Activated T-cell treated with anti-CD3 and anti-CD28 coated beads for 24 hours (primary cell): ENCODE measurements around the gene SMARCC1.
"Not testable (repeated sequence)": the region's sequence is repeated elsewhere in the genome, so short reads cannot be mapped to it uniquely, and the experiment has no call there.

Experiments
- DNase-seq: peaks from one replicate; pipeline ENCODE4 v3.0.0-alpha.2; 2020; ENCODE audit warnings: low read depth

Gene SMARCC1

DNA sequence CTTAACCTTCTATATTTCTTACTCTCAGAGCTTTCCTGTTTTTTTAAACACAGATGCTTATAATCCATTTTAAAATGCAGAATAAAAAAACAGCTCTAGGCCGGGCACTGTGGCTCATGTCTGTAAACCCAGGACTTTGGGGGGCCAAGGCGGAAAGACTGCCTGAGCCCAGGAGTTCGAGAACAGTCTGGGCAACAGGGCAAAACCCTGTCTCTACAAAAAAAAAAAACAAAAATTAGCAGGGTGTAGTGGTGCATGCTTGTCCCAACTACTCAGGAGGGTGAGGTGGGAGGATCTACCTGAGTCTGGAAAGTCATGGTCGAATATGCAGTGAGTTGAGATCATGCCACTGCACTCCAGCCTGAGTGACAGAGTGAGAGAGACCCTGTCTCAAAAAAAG is 15.5 kb downstream of the SMARCC1 start:
- DNase-seq: no peak

DNA sequence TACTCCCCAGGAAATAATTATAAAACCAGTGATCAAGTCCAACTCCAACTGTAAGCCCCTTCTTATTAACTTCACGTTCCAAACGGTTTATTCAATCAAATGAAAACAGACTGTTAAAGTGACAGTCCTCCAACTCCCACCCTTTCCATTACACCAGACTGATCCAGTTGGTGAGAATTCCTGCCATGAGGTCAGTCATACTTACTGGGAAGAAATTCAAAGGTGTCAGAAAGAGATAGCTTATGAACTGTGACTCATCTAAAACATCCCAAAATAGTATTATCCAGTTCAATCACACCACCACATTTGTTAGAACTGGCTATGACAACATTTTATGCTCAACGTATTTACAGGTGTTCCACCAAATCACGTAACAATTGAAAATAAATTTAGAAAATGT is 19.5 kb downstream of the SMARCC1 start:
- DNase-seq: no peak

DNA sequence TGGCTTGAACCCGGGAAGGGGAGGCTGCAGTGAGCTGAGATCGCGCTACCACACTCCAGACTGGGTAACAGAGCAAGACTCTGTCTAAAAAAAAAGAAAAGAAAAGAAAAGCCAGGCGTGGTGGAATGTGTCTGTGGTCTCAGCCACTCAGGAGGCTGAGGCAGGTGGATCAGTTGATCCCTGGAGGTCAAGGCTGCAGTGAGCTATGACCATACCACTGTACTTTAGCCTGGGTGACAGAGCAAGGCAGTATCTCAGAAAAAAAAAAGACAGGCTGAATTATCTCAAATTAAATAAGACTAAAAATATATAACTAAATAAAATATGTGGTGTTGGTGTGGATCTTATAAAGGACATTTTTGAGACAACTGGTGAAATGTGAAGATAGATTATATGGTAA is 20.6 kb downstream of the SMARCC1 start:
- DNase-seq: no peak

DNA sequence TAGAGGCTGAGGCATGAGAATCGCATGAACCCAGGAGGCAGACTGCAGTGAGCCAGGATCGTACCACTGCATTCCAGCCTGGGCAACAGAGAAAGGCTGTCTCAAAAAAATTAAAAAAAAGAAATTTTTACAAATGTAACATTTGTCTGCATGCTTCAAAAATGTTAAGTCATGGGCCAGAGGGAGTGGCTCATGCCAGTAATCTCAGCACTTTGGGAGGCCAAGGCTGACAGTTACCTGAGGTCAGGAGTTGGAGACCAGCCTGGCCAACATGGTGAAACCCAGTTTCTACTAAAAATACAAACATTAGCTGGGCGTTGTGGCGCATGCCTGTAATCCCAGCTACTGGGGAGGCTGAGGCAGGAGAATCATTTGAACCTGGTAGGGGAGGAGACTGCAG is 21.5 kb downstream of the SMARCC1 start:
- DNase-seq: not testable (repeated sequence)

DNA sequence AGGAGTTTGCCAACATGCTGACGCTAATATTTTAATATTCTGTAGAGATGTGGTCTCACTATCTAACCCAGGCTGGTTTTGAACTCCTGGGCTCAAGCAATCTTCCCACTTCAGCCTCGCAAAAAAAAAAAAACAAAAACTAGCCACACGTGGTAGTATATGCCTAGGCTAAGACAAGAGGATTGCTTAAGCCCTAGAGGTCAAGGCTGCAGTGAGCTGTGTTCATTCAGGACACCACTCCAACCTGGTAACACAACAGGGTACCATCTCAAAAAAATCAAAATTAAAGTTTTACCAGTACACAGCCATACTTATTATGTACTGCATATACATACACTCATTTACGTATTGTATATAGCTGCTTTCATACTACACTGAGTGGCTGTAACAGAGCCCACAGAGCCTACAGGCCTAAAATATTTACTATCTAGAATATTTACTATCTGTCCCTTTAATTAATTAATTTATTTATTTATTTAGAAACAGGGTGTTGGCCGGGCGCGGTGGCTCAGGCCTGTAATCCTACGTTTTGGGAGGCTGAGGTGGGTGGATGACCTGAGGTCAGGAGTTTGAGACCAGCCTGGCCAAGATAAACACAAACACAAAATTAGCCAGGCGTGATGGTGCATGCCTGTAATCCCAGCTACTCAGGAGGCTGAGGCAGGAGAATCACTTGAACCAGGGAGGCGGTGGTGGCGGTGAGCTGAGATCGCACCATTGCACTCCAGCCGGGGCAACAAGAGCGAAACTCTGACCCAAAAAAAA is 23.2 kb downstream of the SMARCC1 start:
- no peak for DNase-seq

DNA sequence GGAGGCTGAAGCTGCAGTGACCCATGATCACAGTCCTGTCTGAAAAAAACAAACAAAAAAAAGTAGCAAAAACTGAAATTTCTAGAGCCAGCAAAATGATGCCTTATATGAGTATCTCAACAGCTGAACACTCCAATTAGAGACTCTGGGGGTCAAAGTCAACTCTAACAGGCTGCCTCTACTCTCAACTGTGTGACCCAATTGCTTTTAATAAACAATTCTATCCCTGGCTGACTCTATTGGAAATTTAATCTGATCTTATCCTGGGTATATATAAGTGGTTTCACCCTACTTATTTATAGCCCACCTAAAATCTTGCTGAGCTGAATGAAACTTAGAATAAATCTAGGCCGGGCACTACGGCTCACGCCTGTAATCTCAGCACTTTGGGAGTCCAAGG is 29.0 kb downstream of the SMARCC1 start:
- no peak for DNase-seq

DNA sequence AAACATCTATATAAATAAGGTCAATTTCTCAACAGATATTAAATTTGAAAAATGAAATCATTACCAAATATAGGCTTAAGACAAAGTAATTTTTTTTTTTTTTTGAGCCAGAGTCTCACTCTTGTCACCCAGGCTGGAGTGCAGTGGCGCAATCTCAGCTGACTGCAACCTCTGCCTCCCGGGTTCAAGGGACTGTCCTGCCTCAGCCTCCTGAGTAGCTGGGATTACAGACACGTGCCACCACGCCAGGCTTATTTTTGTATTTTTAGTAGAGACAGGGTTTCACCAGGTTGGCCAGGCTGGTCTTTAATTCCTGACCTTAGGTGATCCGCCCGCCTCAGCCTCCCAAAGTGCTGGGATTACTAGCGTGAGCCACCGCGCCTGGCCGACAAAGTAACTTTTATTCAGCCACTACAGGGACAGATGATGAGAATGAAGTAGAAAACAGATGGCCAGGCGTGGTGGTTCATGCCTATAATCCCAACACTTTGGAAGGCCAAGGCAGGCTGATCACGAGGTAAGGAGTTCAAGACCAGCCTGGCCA is 30.8 kb downstream of the SMARCC1 start:
- DNase-seq: not testable (repeated sequence)

DNA sequence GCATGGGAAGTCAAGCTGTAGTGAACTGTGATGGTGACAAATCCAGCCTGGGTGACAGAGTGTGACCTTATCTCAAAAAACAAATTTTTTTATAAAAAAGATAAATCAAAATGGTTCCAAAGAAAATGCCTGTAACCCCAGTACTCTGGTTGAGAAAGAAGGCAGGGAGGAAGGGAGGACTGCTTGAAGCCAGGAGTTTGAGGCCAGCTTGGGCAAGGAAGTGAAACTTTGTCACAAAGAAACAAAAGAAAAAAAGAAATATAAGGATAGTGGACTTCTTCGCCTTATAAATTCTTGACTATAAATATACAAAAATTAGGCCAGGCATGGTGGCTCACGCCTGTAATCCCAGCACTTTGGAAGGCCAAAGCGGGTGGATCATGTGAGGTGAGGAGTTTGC is 34.1 kb downstream of the SMARCC1 start:
- no peak for DNase-seq

DNA sequence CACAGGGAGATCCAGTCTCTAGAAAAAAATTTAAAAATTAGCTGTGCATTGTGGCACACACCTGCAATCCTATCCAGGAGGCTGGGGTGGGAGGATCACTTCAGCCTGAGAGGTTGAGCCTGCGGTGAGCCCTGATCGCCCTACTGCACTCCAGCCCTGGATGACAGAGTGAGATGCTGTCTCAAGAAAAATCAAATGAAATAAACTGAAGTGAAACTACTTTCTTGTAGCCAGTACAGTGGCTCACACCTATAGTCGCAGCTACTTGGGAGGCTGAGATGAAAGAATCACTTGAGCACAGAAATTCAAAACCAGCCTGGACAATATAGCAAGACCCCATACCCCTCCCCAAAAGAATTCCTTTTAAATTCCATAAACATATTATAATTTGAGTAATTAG is 35.4 kb downstream of the SMARCC1 start:
- no peak for DNase-seq

DNA sequence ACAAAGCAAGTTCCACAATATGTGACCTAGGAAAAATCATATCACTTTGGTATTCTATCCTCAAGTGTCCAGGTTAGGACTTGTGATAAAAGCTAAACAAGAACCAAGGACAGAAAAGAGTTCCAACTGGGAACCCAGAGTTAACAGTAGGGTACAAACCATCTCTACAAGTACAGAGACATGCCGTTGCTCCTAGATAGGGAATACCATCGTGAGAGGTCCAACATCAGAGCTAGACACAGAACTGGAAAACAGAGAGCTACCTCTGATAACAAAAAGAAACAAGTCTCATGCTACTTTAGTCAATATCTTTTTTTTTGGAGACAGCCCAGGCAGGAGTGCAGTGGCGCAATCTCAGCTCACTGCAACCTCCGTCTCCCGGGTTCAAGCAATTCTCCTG is 37.8 kb downstream of the SMARCC1 start:
- DNase-seq: no peak

DNA sequence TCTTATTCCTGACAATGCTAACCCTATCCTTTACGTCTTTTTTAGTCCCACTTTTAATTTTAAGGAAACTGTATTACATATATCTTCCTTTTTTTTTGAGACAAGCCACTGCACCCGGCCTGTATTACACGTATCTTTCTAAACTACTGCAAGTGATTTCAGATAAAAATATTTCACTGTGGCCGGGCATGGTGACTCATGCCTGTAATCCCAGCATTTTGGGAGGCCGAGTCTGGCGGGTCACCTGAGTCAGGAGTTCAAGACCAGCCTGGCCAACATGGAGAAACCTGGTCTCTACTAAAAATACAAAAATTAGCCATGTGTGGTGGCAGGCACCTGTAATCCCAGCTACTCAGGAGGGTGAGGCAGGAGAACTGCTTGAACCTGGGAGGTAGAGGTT is 38.3 kb downstream of the SMARCC1 start:
- not testable (repeated sequence) for DNase-seq

DNA sequence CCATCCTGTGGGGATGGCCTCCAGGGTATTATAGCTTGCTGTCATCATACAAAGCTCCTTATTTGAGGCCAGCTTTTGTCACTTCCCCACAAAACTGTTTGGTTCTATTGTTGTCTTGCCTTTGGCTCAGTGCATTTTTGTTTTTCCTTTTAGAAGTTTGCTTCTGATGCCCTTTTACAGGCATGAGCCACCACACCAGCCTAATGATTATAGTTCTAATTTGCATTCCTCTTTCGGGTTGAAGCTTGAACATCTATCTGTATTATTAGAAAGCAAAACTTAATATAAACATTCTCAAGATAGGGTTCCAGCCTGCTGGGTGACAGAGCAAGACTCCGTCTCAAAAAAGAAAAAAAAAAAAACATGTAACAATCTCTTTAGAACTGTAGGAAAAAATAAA is 39.8 kb downstream of the SMARCC1 start:
- DNase-seq: no peak

DNA sequence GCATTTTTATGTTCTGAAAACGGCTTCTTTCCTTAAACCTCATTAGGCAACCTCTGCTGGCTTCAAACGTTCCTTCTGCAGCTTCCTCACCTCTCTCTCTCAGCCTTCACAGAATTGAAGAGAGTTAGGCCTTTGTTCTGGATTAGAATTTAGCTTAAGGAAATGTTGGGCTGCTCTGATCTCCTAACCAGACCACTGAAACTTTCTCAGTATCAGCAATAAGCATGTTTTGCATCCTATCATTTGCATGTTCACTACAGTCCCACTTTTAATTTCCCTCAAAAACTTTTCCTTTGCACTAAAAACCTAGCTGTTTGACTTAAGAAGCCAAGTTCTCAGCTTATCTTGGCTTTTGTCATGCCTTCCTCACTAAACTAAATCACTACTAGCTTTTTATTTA is 49.5 kb downstream of the SMARCC1 start:
- DNase-seq: no peak

DNA sequence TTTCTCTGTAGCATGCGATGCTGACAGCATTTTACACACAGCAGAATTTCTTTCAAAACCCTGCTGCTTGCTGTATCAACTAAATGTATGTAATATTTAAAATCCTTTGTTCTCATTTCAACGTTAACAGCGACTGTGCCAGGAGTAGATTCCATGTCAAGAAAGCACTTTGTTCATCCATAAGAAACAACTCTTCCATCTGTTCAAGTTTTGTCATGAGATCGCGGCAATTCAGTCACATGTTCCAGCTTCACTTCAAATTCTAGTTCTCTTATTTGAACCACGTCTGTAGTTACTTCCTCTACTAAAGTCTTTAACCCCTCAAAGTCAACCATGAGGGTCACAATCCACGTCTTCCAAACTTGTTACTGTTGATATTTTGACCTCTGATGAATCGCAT is 50.6 kb downstream of the SMARCC1 start:
- DNase-seq: no peak

DNA sequence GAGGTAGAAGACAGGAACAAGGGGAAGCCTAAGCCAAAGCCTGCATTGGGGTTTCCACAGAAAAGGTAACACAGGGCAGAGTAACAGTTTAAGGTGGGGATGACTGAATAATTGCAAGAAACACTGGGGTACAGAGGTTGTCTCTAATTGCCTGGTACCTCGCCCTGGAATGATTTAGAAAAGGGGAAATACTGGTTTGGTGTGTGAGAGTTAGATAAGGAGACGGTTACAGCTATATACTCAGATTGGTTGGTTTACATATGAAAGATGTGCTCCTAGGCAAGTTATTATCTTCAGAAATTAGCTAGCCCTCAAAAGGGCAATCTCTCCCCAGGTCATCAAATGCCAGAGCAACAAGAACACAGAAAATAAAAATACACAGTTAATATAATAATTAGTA is 58.8 kb downstream of the SMARCC1 start:
- no peak for DNase-seq

DNA sequence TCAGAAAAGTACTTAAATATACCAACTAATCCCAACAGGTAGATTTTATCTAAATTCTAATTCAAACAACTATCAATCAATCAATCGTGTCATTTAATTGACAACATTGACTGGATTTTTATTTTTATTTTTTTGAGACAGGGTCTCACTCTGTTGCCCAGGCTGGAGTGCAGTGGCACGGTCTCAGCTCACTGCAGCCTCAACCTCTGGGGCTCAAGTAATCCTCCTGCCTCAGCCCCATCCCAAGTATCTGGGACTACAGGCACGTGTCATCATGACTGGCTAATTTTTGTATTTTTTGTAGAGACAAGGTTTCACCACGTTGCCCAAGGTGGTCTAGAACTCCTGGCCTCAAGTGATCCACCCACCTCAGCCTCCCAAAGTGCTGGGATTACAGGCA is 64.2 kb downstream of the SMARCC1 start:
- not testable (repeated sequence) for DNase-seq

DNA sequence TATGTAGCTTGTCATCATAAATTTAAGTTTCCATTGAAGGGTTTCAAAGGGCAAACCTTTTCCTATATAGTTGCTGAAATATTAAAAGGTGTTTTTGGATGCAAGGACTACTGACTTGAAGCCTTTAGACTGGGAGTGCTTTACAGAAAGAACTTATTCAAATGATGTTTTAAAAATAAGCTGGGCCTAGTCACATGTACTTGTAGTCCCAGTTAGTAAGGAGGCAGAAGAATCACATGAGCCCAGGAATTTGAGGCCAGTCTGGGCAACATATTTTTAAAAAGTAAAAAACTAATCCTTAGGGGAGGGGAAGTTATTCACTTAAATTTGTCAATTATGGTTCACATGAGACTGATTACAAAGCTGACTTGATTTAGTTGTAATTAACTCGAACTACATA is 65.0 kb downstream of the SMARCC1 start:
- no peak for DNase-seq

DNA sequence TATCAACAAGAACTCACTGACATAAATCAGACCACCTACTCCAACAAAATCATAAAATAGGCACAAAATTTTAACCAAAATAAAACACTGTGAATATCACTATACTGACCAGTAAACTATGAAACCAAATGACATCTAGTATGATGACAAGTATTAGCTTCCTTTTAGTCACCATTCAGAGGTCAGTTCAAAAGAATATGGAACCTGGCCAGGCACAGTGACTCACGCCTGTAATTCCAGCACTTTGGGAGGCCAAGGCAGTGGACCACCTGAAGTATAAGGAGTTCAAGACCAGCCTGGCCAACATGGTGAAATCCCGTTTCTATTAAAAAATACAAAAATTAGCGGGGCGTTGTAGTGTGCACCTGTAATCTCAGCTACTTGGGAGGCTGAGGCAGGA is 65.8 kb downstream of the SMARCC1 start:
- DNase-seq: no peak

DNA sequence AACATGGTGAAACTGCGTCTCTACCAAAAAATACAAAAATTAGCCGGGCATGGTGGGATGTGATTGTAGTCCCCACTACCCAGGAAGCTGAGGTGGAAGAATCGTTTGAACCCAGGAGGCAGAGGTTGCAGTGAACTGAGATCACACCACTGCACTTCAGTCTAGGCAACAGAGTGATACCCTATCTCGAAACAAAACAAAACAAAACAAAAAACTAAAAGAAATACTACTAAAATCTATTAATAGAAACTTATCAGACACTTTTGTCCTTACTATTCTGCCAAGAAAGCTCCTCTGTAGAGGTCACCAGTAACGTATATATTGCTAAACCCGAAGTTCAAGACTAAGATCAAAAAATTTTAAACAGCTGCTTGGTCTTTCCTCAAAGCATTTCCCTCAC is 67.1 kb downstream of the SMARCC1 start:
- no peak for DNase-seq

DNA sequence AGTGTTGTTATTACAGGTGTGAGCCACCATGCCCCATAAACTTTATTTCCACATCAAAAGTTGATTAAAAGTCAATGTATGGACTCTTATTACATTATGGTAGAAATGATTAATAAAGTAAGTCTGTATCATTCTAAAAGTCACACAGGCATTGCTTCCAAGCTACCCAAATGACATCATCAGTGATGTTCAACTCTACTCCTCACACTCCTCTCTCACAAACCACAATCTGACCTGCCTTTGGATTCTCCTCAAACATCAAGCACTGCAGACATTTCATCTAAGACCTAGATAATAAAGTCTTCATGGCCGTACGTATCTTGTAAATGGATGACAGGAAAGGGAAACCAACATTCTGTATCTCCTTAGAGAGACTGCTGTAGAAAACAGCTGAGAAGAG is 68.0 kb downstream of the SMARCC1 start:
- DNase-seq: no peak

DNA sequence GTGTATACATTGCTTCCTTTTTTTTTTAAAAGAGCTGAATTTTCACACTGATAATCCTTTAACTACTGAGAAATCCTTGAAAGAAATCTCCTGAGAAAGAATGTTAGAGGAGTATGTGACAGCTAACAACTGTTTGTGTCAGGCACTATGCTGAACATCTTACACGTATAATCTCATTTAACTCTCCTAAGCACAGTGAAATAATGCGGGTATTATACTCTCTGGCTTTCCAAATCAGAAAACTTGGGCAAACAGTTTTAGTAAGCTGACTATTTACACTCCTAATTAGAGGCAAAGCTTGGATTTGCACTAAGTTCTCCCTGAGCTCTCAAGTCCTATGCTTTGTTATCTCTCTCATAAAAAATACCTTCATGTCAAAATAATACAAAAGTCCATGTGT is 69.3 kb downstream of the SMARCC1 start:
- no peak for DNase-seq

DNA sequence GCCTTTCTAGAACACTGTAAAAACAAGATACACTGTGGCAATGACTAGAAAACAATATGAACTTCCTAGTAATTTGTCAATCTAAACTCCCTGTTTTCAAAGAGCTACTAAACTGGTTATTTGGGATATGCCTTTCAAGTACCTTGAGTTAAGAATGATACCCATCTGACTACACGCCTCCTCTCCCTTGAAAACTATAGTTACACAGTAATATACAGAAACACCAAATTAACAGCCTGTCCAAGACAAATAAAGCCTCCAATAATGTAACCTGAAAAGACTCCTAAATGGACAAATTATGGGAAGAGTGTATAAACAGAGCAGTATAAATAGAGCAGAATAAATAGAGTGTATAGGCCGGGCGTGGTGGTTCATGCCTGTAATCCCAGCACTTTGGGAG is 70.1 kb downstream of the SMARCC1 start:
- no peak for DNase-seq

DNA sequence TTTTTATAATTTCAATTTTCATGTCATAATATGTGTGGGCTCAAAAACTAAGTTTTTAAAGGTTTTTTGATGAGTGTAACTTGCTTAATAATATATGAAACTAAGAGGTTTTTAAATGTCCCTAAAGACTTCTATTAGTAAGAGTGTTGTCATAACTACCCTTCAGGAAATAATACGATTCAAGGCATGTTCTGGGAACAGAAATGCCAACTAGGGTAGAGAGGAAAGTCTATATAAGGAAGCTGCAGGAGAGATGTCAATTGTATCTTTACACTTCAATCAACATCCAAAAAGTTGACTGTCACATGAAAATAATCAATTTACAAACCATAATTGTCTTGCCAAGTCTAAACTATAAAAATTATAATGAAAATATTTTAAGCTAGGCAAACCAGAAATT is 76.3 kb downstream of the SMARCC1 start:
- DNase-seq: no peak

DNA sequence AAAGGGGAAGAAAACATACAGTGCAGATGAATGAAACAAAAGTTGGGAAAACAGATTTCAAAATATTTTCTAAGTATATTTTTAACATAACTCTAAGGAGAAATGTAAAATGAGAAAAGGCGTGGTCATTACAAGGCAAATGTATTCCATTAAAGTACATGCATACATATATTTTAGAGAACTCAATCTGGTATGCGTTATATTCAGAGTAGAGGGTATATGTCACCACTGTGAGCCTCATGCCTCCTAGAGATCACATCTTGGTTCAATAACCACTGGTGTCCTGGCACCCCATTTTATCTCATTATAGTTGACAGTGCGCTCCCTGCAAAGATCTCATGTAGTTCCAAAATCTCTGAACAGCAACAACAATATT is 77.5 kb downstream of the SMARCC1 start:
- no peak for DNase-seq
